GM12878 (cell line): ENCODE measurements around the gene MED13L. TPM values are rescaled to one million over a fixed set of nuclear protein-coding genes. Genes with fewer than 3 reads are reported as not detected.

Experiments used
- ATAC-seq: fragments of 200-7000 bp; cut with Tn5 transposase; 3 replicates; pipeline ENCODE4 v1.9.1; 2020; ENCODE audit warnings: mild to moderate bottlenecking, moderate library complexity
- BruUV-seq: library from RNA; stranded (reverse); fragments of 400-500 nt; replicated peaks from 2 replicates; lab custom pipeline; 2021; lab: Mats Ljungman, UMichigan
- CTCF ChIA-PET: fragments of 300-600 bp; sonication (Branson Sonifier 250); formaldehyde crosslinking; extraction: SDS; loops from one replicate; lab custom pipeline; 2021; ENCODE audit warnings: inconsistent platforms; lab: Yijun Ruan, JAX
- POLR2A ChIA-PET: fragments of 350-600 bp; formaldehyde crosslinking; extraction: SDS; loops from one replicate; lab custom pipeline; 2021; ENCODE audit warnings: inconsistent platforms; lab: Charles Lee
- RAD21 ChIA-PET: fragments of 300-600 bp; sonication (Branson Sonifier 250); formaldehyde crosslinking; loops from one replicate; lab custom pipeline; 2023; ENCODE audit warnings: antibody characterized with exemption; ENCODE audit not compliant: unreplicated experiment; lab: Charles Lee
- SMC1A ChIA-PET: fragments of 300-600 bp; sonication (Branson Sonifier 250); formaldehyde crosslinking; loops from one replicate; lab custom pipeline; 2023; ENCODE audit not compliant: unreplicated experiment, uncharacterized antibody; lab: Charles Lee
- DNase-seq: peaks from one replicate; pipeline ENCODE4 v3.0.0-alpha.2; 2011; ENCODE audit warnings: low read depth, low spot score
- FAIRE-seq: peaks from 3 replicates; lab custom pipeline; 2011; peaks lifted over from hg19 to GRCh38; lab: Jason Lieb, UNC
- H2AFZ ChIP-seq: 2 replicates; pipeline ENCODE4 v1.6.0; 2011; ENCODE audit warnings: low read depth, low read length, control low read depth; ENCODE audit not compliant: control insufficient read depth
- H3K27ac ChIP-seq: 2 replicates; pipeline ENCODE4 v1.5.1; 2011; ENCODE audit warnings: control low read depth; ENCODE audit not compliant: control insufficient read depth, insufficient read depth
- H3K27me3 ChIP-seq, 2 experiments: replicated peaks in 1 of 2; 2 replicates each; pipeline versions ENCODE4 v1.6.0 to v1.6.1; 2011; ENCODE audit warnings: low read length in 1 of 2; ENCODE audit not compliant: control insufficient read depth in 2 of 2, insufficient read depth in 2 of 2
- H3K36me3 ChIP-seq, 2 experiments: 2 replicates each; pipeline ENCODE4 v1.5.1; 2011; ENCODE audit warnings: low read length in 1 of 2; ENCODE audit not compliant: control insufficient read depth in 2 of 2, insufficient read depth in 2 of 2
- H3K4me1 ChIP-seq: 2 replicates; pipeline ENCODE4 v1.6.1; 2011; ENCODE audit warnings: mild to moderate bottlenecking, low read length, moderate library complexity, mixed read lengths; ENCODE audit not compliant: control insufficient read depth, insufficient read depth
- H3K4me2 ChIP-seq: 2 replicates; pipeline ENCODE4 v1.6.0; 2011; ENCODE audit warnings: control low read depth; ENCODE audit not compliant: control insufficient read depth, insufficient read depth
- H3K4me3 ChIP-seq: fragments of 200-600 bp; sonication (generic); 2 replicates; pipeline ENCODE4 v1.5.1; 2016
- H3K79me2 ChIP-seq: 2 replicates; pipeline ENCODE4 v1.6.0; 2011; ENCODE audit warnings: low read length; ENCODE audit not compliant: control insufficient read depth, insufficient read depth
- H3K9ac ChIP-seq: 2 replicates; pipeline ENCODE4 v1.8.0; 2011; ENCODE audit warnings: low read length, control low read depth, mixed read lengths; ENCODE audit not compliant: control insufficient read depth, insufficient read depth
- H3K9me3 ChIP-seq: replicated peaks from 3 replicates; pipeline ENCODE4 v1.5.1; 2011; ENCODE audit warnings: mild to moderate bottlenecking, low read length; ENCODE audit not compliant: control insufficient read depth, insufficient read depth
- H4K20me1 ChIP-seq: 2 replicates; pipeline ENCODE4 v1.6.0; 2011; ENCODE audit not compliant: control insufficient read depth, insufficient read depth
- ATF7 ChIP-seq: fragments of 450-650 bp; IDR thresholded peaks from 2 replicates; pipeline ENCODE4 v1.6.1; 2016; ENCODE audit warnings: low read depth, mild to moderate bottlenecking
- CBX5 ChIP-seq: sonication (generic); IDR thresholded peaks from 2 replicates; pipeline ENCODE4 v1.6.1; 2016; ENCODE audit warnings: low read depth, moderate library complexity, mild to moderate bottlenecking, inconsistent platforms
- CHD2 ChIP-seq: IDR thresholded peaks from 2 replicates; pipeline ENCODE4 v1.6.1; 2011; ENCODE audit warnings: low read depth, low read length, improper control_type of control experiment, borderline replicate concordance
- GABPA ChIP-seq: IDR thresholded peaks from 2 replicates; pipeline ENCODE4 v1.6.1; 2014; ENCODE audit warnings: antibody characterized with exemption, low read depth, mild to moderate bottlenecking, inconsistent platforms
- GATAD2B ChIP-seq: fragments of 450-650 bp; conservative IDR thresholded peaks from 2 replicates; pipeline ENCODE4 v1.6.1; 2017; ENCODE audit warnings: low read depth, mild to moderate bottlenecking, moderate library complexity
- HCFC1 ChIP-seq: fragments of 150-350 bp; IDR thresholded peaks from 2 replicates; pipeline ENCODE4 v1.6.1; 2014; ENCODE audit warnings: low read length
- HDAC2 ChIP-seq: fragments of 200-600 bp; sonication (generic); IDR thresholded peaks from 2 replicates; pipeline ENCODE4 v1.6.1; 2017
- HDAC6 ChIP-seq: fragments of 200-600 bp; sonication (generic); IDR thresholded peaks from one replicate; pipeline ENCODE4 v1.8.0; 2017; ENCODE audit warnings: antibody characterized with exemption; ENCODE audit not compliant: unreplicated experiment
- PAX5 ChIP-seq: IDR thresholded peaks from 2 replicates; pipeline ENCODE4 v1.6.1; 2011; ENCODE audit warnings: low read depth, low read length, borderline replicate concordance
- POU2F2 ChIP-seq: IDR thresholded peaks from 3 replicates; pipeline ENCODE4 v1.6.1; 2011; ENCODE audit warnings: low read depth, mild to moderate bottlenecking, low read length, borderline replicate concordance
- STAT3 ChIP-seq: IDR thresholded peaks from 2 replicates; pipeline ENCODE4 v1.6.1; 2011; ENCODE audit warnings: low read depth, low read length, improper control_type of control experiment
- WGBS: methylation state at CpG from one replicate; pipeline ENCODE4 v1.1.6; 2016; ENCODE audit warnings: low lambda C conversion rate; ENCODE audit not compliant: insufficient replicate concordance, insufficient coverage; ENCODE audit errors: missing lambda C conversion rate; 5-methylcytosine and 5-hydroxymethylcytosine counted together
- in situ Hi-C: fragments of 300-500 bp; cut with MboI; formaldehyde crosslinking; loops from 9 replicates; pipeline ENCODE4 v1.14.3; 2018; ENCODE audit warnings: mixed read lengths
- intact Hi-C: fragments of 100-400 bp; cut with micrococcal nuclease; formaldehyde crosslinking; loops from one replicate; pipeline ENCODE4 v1.14.2; 2022; ENCODE audit not compliant: unreplicated experiment
- polyA plus RNA-seq, 11 experiments: library from polyadenylated mRNA; depleted of rRNA in 4 of 11; unstranded in 6 of 11; stranded (reverse) in 5 of 11; fragments of >200 nt; fragmentation: Nextera tagmentation in 4 of 11; fragmentation: Illumina TruSeq in 1 of 11; extraction: Ambion mirVana in 4 of 11; extraction: Trizol in 1 of 11; gene quantifications; 1 replicate in 1 of 11; 2 replicates in 10 of 11; pipeline versions ENCODE4 v1.2.1 to v1.2.3, GENCODE V29; 2011 to 2016; ENCODE audit warnings: inconsistent platforms in 2 of 11, missing spikeins in 2 of 11, low read depth in 1 of 11
- total RNA-seq, 4 experiments: library from RNA; depleted of rRNA in 3 of 4; stranded (reverse); fragments of >200 nt in 3 of 4; fragmentation: Illumina TruSeq in 1 of 4; extraction: Trizol in 1 of 4; gene quantifications; 2 replicates each; pipeline versions ENCODE4 v1.2.1 to v1.2.3, GENCODE V29; 2013 to 2021
- TF ChIP-seq, protein P1 (sequence below): fragments of 450-650 bp; IDR thresholded peaks from 2 replicates; pipeline ENCODE4 v1.6.1; 2017; ENCODE audit warnings: mild to moderate bottlenecking, moderate library complexity
- TF ChIP-seq, protein P2 (sequence below): fragments of 450-650 bp; IDR thresholded peaks from 2 replicates; pipeline ENCODE4 v1.6.1; 2016; ENCODE audit warnings: mild to moderate bottlenecking

Gene MED13L
- total and polyA plus RNA-seq, 10 of the 15 experiments (the other 5 are each of a cell fraction or from before 2014, with no cell fraction given), result 3.7 to 30.1 (median 9.1) TPM

GRCh38 chr12:116090516-116090915 is 187.0 kb downstream of the MED13L start:
- DNase-seq, result no peak
- Histone ChIP-seq H3K4me3 (no peak overlapping the region), H2AFZ (no peak overlapping the region), H3K27me3 (no peaks in the 10 kb centered on the region), H3K9me3 (no peaks in the 10 kb centered on the region), H3K4me1 (peaks cover 12% of the 10 kb centered on the region), H4K20me1 (no peaks in the 10 kb centered on the region), H3K79me2 (no peaks in the 10 kb centered on the region), H3K36me3 (no peaks in the 10 kb centered on the region), H3K4me2 (no peak overlapping the region), H3K27ac (no peak overlapping the region), H3K9ac (no peak overlapping the region)
- BruUV-seq, result no TSS peak
- no peak for FAIRE-seq
- TF ChIP-seq CHD2 (no peak), CBX5 (no peak), PAX5 (no peak), POU2F2 (no peak), GATAD2B (no peak), HCFC1 (no peak), HDAC6 (no peak), ATF7 (no peak), HDAC2 (no peak), STAT3 (no peak), GABPA (no peak)
- TF ChIP-seq, protein P1, sequence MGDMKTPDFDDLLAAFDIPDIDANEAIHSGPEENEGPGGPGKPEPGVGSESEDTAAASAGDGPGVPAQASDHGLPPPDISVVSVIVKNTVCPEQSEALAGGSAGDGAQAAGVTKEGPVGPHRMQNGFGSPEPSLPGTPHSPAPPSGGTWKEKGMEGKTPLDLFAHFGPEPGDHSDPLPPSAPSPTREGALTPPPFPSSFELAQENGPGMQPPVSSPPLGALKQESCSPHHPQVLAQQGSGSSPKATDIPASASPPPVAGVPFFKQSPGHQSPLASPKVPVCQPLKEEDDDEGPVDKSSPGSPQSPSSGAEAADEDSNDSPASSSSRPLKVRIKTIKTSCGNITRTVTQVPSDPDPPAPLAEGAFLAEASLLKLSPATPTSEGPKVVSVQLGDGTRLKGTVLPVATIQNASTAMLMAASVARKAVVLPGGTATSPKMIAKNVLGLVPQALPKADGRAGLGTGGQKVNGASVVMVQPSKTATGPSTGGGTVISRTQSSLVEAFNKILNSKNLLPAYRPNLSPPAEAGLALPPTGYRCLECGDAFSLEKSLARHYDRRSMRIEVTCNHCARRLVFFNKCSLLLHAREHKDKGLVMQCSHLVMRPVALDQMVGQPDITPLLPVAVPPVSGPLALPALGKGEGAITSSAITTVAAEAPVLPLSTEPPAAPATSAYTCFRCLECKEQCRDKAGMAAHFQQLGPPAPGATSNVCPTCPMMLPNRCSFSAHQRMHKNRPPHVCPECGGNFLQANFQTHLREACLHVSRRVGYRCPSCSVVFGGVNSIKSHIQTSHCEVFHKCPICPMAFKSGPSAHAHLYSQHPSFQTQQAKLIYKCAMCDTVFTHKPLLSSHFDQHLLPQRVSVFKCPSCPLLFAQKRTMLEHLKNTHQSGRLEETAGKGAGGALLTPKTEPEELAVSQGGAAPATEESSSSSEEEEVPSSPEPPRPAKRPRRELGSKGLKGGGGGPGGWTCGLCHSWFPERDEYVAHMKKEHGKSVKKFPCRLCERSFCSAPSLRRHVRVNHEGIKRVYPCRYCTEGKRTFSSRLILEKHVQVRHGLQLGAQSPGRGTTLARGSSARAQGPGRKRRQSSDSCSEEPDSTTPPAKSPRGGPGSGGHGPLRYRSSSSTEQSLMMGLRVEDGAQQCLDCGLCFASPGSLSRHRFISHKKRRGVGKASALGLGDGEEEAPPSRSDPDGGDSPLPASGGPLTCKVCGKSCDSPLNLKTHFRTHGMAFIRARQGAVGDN, result no peak
- TF ChIP-seq, protein P2, sequence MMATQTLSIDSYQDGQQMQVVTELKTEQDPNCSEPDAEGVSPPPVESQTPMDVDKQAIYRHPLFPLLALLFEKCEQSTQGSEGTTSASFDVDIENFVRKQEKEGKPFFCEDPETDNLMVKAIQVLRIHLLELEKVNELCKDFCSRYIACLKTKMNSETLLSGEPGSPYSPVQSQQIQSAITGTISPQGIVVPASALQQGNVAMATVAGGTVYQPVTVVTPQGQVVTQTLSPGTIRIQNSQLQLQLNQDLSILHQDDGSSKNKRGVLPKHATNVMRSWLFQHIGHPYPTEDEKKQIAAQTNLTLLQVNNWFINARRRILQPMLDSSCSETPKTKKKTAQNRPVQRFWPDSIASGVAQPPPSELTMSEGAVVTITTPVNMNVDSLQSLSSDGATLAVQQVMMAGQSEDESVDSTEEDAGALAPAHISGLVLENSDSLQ, result no peak
- intact Hi-C loops (no loop called here), in situ Hi-C loops (no loop called here)
- SMC1A ChIA-PET, result no interaction called here
- POLR2A ChIA-PET, result interaction anchor here (0.5 kb wide), 1 partner anchor 18 kb away, joined by 5 read pairs; no protein-coding TSS in a partner anchor
- CTCF ChIA-PET, result interaction anchor here (1.4 kb wide), 1 partner anchor 147 kb away, joined by 4 read pairs; no protein-coding TSS in a partner anchor
- RAD21 ChIA-PET, result no interaction called here
- no peak for ATAC-seq
- WGBS, result 89% methylated on average over 4 of the region's 4 CpGs
